Esophagus squamous epithelium (tissue), 4 donors: Measurements from ENCODE around the gene COQ8B. TPM values are rescaled to one million over a fixed set of nuclear protein-coding genes. Genes with fewer than 3 reads are reported as not detected.

Source experiments
- small RNA-seq, 4 donors: library from RNA; depleted of rRNA; stranded (forward); fragments of <200 nt; gene quantifications; one replicate each; pipeline ENCODE3, GENCODE V24; 2016
- total RNA-seq, 4 donors: library from RNA; depleted of rRNA; stranded (reverse); fragments of >200 nt; gene quantifications; one replicate each; pipeline ENCODE4 v1.1.0, GENCODE V29; 2016

Gene COQ8B
- total RNA-seq, 4 donors from 2014 or later: 19.3 to 64.1 (median 33.3) TPM

Small RNAs within 50 kb of the gene (small RNA-seq; reads per million reads assigned to genes)
- 0 reads per million in 4 donors for gene RNU6-195P

Other genes with a start within 250 kb of the COQ8B start
- 1 to 10 TPM in 2 of 4 donors, under 1 TPM in 2; 0.08 to 2.0 (median 1.2) TPM for gene SPTBN4, start 249.9 kb downstream of the COQ8B start, total RNA-seq
- gene SHKBP1, start 140.0 kb downstream of the COQ8B start, total RNA-seq: 10 to 100 TPM; 42.3 to 77.9 (median 49.8) TPM
- gene LTBP4, start 115.5 kb downstream of the COQ8B start, total RNA-seq: 100 to 1,000 TPM in 1 of 4 donors, 10 to 100 TPM in 3; 43.5 to 249 (median 65.5) TPM
- gene NUMBL, start 26.2 kb downstream of the COQ8B start, total RNA-seq: 10 to 100 TPM; 11.2 to 20.8 (median 15.8) TPM
- gene ITPKC, start 226 bp upstream of the COQ8B start, total RNA-seq: 100 to 1,000 TPM in 2 of 4 donors, 10 to 100 TPM in 2; 58.5 to 127 (median 95.7) TPM
- 1 to 10 TPM; 2.1 to 2.8 (median 2.4) TPM for gene ACTMAP, start 33.6 kb upstream of the COQ8B start, total RNA-seq
- gene SNRPA, start 34.3 kb upstream of the COQ8B start, total RNA-seq: 10 to 100 TPM; 45.0 to 79.5 (median 51.0) TPM
- gene MIA, start 58.6 kb upstream of the COQ8B start, total RNA-seq: 1 to 10 TPM in 1 of 4 donors, not detected in 3; 3.7 TPM
- 10 to 100 TPM; 15.2 to 37.0 (median 20.5) TPM for gene RAB4B, start 61.4 kb upstream of the COQ8B start, total RNA-seq
- 10 to 100 TPM; 30.3 to 50.9 (median 33.0) TPM for gene EGLN2, start 82.3 kb upstream of the COQ8B start, total RNA-seq
- gene CYP2A6, start 133.6 kb upstream of the COQ8B start, total RNA-seq: not detected
- not detected for gene CYP2A7, start 165.3 kb upstream of the COQ8B start, total RNA-seq